Peyer's patch (tissue), 4 donors: ENCODE results near the gene GALNT12. TPM values are rescaled to one million over a fixed set of nuclear protein-coding genes. Genes with fewer than 3 reads are reported as not detected.

Source experiments
- DNase-seq, 3 donors: peaks; one replicate each; pipeline ENCODE4 v3.0.0-alpha.2; 2017 to 2019
- H3K27ac ChIP-seq, 4 donors: fragments of 200-600 bp; sonication (generic); one replicate each; pipeline ENCODE4 v1.5.1; 2016 to 2019
- H3K27me3 ChIP-seq, 2 donors: fragments of 200-600 bp; sonication (generic); one replicate each; pipeline ENCODE4 v1.5.1; 2019
- H3K36me3 ChIP-seq, 3 donors: fragments of 200-600 bp; sonication (generic); one replicate each; pipeline ENCODE4 v1.5.1; 2016 to 2019
- H3K4me1 ChIP-seq, 4 donors: fragments of 200-600 bp; sonication (generic); one replicate each; pipeline ENCODE4 v1.5.1; 2016 to 2019
- H3K4me3 ChIP-seq, 4 donors: fragments of 200-600 bp; sonication (generic); 1 replicate in 3 of 4; 2 replicates in 1 of 4; pipeline ENCODE4 v1.5.1; 2016 to 2019; ENCODE audit warnings: mild to moderate bottlenecking in 1 of 4
- H3K9me3 ChIP-seq, 4 donors: fragments of 200-600 bp; sonication (generic); one replicate each; pipeline ENCODE4 v1.5.1; 2016 to 2019; ENCODE audit warnings: mild to moderate bottlenecking in 1 of 4
- POLR2A ChIP-seq, 2 donors: fragments of 450-650 bp; IDR thresholded peaks; one replicate each; pipeline ENCODE4 v1.5.1; 2017; ENCODE audit warnings: antibody characterized with exemption in 2 of 2, mild to moderate bottlenecking in 2 of 2, moderate library complexity in 2 of 2
- total RNA-seq, 4 donors: library from RNA; depleted of rRNA; stranded (reverse); fragments of >200 nt; gene quantifications; one replicate each; pipeline ENCODE4 v1.1.0, GENCODE V29; 2016
- TF ChIP-seq, protein P1 (sequence below), 6 experiments: fragments of 450-650 bp in 4 of 6; fragments of 200-600 bp in 2 of 6; sonication (generic) in 1 of 6; IDR thresholded peaks; one replicate each; pipeline ENCODE4 v1.5.1; 2017 to 2019; ENCODE audit warnings: antibody characterized with exemption in 6 of 6, mild to moderate bottlenecking in 3 of 6, moderate library complexity in 1 of 6

Gene GALNT12
- total RNA-seq, 4 donors from 2014 or later = 73.6 to 118 (median 93.0) TPM

DNA sequence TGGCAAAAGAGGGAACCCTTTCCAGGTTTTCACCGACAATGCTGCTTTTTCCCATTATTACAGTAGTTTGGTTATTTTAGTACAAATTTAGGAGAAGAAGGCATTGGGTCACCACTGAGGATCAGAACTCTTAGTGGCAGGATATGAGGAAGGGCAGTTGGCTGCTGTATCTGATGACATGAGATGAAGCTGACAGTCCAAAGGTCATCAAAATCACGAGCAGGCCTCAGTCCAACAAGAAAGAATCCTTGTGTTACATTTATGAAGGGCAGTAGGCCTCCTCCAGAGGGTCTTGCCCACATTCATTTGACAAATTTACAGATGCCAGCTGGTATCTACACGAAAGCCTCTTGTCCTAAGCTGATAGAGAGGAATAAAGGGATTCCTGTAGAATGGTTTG, 86.7 kb downstream of the GALNT12 start:
- H3K27me3 ChIP-seq = no peaks in the 10 kb centered on the region
- no peaks in the 10 kb centered on the region for H3K9me3 ChIP-seq
- TF ChIP-seq, protein P1, sequence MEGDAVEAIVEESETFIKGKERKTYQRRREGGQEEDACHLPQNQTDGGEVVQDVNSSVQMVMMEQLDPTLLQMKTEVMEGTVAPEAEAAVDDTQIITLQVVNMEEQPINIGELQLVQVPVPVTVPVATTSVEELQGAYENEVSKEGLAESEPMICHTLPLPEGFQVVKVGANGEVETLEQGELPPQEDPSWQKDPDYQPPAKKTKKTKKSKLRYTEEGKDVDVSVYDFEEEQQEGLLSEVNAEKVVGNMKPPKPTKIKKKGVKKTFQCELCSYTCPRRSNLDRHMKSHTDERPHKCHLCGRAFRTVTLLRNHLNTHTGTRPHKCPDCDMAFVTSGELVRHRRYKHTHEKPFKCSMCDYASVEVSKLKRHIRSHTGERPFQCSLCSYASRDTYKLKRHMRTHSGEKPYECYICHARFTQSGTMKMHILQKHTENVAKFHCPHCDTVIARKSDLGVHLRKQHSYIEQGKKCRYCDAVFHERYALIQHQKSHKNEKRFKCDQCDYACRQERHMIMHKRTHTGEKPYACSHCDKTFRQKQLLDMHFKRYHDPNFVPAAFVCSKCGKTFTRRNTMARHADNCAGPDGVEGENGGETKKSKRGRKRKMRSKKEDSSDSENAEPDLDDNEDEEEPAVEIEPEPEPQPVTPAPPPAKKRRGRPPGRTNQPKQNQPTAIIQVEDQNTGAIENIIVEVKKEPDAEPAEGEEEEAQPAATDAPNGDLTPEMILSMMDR (IDR thresholded peaks at IDR 0.05) = no peak
- no peak for TF ChIP-seq POLR2A (IDR thresholded peaks at IDR 0.05)
- no peak for DNase-seq
- H3K4me1 ChIP-seq = no peaks in the 10 kb centered on the region
- H3K27ac ChIP-seq = no peak overlapping the region
- H3K4me3 ChIP-seq = no peak overlapping the region
- H3K36me3 ChIP-seq = no peaks in the 10 kb centered on the region

DNA sequence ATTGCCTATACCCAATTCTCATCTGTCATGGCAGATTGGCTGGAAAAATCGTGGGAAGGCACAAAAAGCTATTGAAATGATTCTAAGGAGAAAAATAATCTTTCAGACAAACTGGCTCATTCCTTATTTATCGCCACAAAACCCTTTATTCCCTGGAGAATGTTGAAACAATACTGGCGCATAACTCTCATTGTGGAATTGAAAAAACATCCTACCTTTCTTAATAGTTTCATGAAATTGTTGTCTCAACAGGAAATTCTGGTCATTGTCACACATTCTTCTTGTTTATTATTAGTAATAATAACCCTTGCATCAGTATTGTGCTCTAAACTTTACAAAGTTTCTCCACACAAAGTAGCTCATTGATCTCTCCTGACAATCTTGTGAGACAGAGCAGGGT, 87.3 kb downstream of the GALNT12 start:
- H3K4me1 ChIP-seq = no peaks in the 10 kb centered on the region
- DNase-seq = no peak
- H3K9me3 ChIP-seq = no peaks in the 10 kb centered on the region
- TF ChIP-seq, protein P1 (IDR thresholded peaks at IDR 0.05) = no peak
- no peak for TF ChIP-seq POLR2A (IDR thresholded peaks at IDR 0.05)
- no peak overlapping the region for H3K4me3 ChIP-seq
- H3K36me3 ChIP-seq = no peaks in the 10 kb centered on the region
- H3K27me3 ChIP-seq = no peaks in the 10 kb centered on the region
- no peak overlapping the region for H3K27ac ChIP-seq

DNA sequence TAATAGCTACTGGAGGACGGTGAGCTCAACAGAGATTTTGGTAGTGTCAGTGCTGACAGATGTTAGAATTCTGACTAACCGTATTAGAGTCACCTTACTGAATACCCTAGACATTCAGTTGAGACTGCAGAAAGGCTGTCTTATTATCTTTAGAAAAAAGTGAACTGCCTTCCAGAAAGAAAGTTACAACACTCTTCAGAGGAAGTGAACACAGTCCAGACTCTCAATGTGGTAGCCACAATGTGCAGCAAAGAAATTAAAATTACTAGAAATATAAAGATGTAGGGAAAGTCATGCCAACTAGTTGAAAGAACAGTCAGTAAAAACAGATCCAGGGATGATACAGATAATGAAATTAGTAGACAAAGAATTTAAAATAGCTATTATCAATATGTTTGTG, 89.2 kb downstream of the GALNT12 start:
- TF ChIP-seq POLR2A (IDR thresholded peaks at IDR 0.05) = no peak
- TF ChIP-seq, protein P1 (IDR thresholded peaks at IDR 0.05) = no peak
- Histone ChIP-seq H3K9me3 (no peaks in the 10 kb centered on the region), H3K4me3 (no peak overlapping the region), H3K4me1 (no peaks in the 10 kb centered on the region), H3K36me3 (no peaks in the 10 kb centered on the region), H3K27ac (no peak overlapping the region), H3K27me3 (no peaks in the 10 kb centered on the region)
- no peak for DNase-seq

DNA sequence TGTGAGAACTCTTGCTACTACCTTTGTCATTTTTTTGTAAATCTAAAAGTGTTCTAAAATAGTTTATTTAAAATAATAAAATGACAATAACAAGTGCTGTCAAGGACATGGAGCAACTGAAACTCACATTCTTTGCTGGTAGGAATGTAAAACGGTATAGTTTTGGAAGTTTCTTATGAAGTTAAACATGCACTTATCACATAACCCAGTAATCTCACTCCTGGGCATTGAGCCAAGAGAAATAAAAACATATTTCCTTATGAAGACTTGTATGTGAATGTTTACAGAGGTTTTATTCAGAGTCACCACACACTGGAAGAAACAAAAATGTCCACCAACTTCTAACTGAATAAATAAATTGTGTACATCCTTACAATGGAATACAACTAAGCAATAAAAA, 90.3 kb downstream of the GALNT12 start:
- DNase-seq = no peak
- TF ChIP-seq, protein P1 (IDR thresholded peaks at IDR 0.05) = no peak
- TF ChIP-seq POLR2A (IDR thresholded peaks at IDR 0.05) = no peak
- Histone ChIP-seq H3K4me3 (no peak overlapping the region), H3K9me3 (no peaks in the 10 kb centered on the region), H3K36me3 (no peaks in the 10 kb centered on the region), H3K4me1 (no peaks in the 10 kb centered on the region), H3K27me3 (no peaks in the 10 kb centered on the region), H3K27ac (no peak overlapping the region)

DNA sequence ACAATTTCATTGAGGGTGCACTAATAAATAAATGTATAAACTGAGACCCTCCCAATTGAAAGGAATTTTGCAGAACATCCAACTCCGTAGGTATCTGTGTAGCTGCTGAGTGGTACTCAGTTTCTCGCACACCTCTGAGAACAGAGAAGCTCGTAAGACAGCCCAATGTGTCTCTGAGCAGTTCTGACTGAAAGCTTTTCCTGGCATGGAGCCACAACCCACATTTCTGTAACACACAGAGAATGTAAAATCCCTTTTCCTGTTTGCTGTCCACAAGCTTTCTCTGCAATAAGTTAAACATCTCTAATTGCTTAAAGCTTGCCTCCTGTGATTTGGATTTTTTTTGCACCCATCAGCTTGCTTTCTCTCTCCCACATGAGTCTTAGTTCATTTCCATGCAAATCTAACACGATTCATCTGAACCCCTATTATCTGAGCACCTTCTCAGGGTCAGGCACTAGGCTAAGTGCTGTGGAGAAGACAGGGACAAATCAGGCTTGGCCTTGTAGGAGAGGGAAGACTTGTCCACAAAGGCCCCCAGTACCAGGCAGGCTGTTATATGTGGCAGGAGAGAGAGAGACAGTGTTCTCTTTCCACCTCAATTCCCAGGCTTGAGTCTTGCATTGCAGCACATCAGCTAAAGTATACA, 92.1 kb downstream of the GALNT12 start:
- TF ChIP-seq POLR2A (IDR thresholded peaks at IDR 0.05) = no peak
- TF ChIP-seq, protein P1 (IDR thresholded peaks at IDR 0.05) = no peak
- Histone ChIP-seq H3K4me3 (no peak overlapping the region), H3K36me3 (no peaks in the 10 kb centered on the region), H3K9me3 (no peaks in the 10 kb centered on the region), H3K27me3 (no peaks in the 10 kb centered on the region), H3K27ac (no peak overlapping the region), H3K4me1 (no peaks in the 10 kb centered on the region)
- DNase-seq = no peak

Other genes with a start within 250 kb of the GALNT12 start
- not detected for gene GABBR2, start 98.7 kb upstream of the GALNT12 start, total RNA-seq
- 10 to 100 TPM; 39.8 to 79.6 (median 54.6) TPM for gene ANKS6, start 11.1 kb upstream of the GALNT12 start, total RNA-seq
- 10 to 100 TPM in 1 of 4 donors, 1 to 10 TPM in 3; 1.4 to 16.5 (median 5.6) TPM for gene COL15A1, start 136.2 kb downstream of the GALNT12 start, total RNA-seq